Nasal cavity respiratory epithelium epithelial cell of viscerocranial mucosa (primary cell): ENCODE data around the gene TOR1A. TPM values are rescaled to one million over a fixed set of nuclear protein-coding genes. Genes with fewer than 3 reads are reported as not detected.

Experiments
- total RNA-seq: library from RNA; depleted of rRNA; stranded (reverse); fragments of >200 nt; gene quantifications from 2 replicates; pipeline ENCODE4 v1.2.3, GENCODE V29; 2014

Gene TOR1A
- total RNA-seq = 19.5 and 36.1 TPM in 2 replicates

GRCh38 chr9:129823935-129824601 lies at the start of gene TOR1A:
TOR1A (minus strand) TSS chr9:129824136; CDS start chr9:129824085, 51 bp downstream.

GRCh38 chr9:129835128-129835859 lies 11.4 kb upstream of the TOR1A start, which contains the start of the genes C9orf78 and USP20:
C9orf78 (minus strand) TSS chr9:129835275; CDS start chr9:129835221, 54 bp downstream.
USP20 (plus strand) TSS chr9:129835458; CDS start chr9:129852556, 17,098 bp downstream.

GRCh38 chr9:129802833-129803675 lies 20.9 kb downstream of the TOR1A start, which contains the start of gene TOR1B:
TOR1B (plus strand) TSS chr9:129803184; CDS start chr9:129803213, 29 bp downstream.

Other genes starting within 250 kb of the TOR1A start
- not detected in 2 replicates for gene C9orf50, start 203.0 kb downstream of the TOR1A start, total RNA-seq
- 28.9 and 34.2 TPM in 2 replicates for gene NTMT1, start 198.0 kb downstream of the TOR1A start, total RNA-seq
- gene ASB6, start 182.0 kb downstream of the TOR1A start, total RNA-seq = 11.3 and 19.8 TPM in 2 replicates
- under 0.01 and 0.14 TPM in 2 replicates for gene PRRX2, start 158.5 kb downstream of the TOR1A start, total RNA-seq
- gene PTGES, start 71.1 kb downstream of the TOR1A start, total RNA-seq = 7.2 and 11.0 TPM in 2 replicates
- 29.0 and 30.5 TPM in 2 replicates for gene TOR1B, start 21.0 kb downstream of the TOR1A start, total RNA-seq
- 54.5 and 73.5 TPM in 2 replicates for gene C9orf78, start 11.1 kb upstream of the TOR1A start, total RNA-seq
- 9.6 and 13.4 TPM in 2 replicates for gene USP20, start 11.3 kb upstream of the TOR1A start, total RNA-seq
- 10.3 and 23.6 TPM in 2 replicates for gene FNBP1, start 219.1 kb upstream of the TOR1A start, total RNA-seq
- 26.7 and 78.1 TPM in 2 replicates for gene GPR107, start 229.8 kb upstream of the TOR1A start, total RNA-seq